Colonic mucosa (tissue), 4 donors: ENCODE results near the gene TRDN. TPM values are rescaled to one million over a fixed set of nuclear protein-coding genes. Genes with fewer than 3 reads are reported as not detected.

Experiments
- DNase-seq: peaks from one replicate; pipeline ENCODE4 v3.0.0-alpha.2; 2020
- H3K27ac ChIP-seq: fragments of 200-600 bp; one replicate; pipeline ENCODE4 v1.8.0; 2021
- H3K27me3 ChIP-seq: fragments of 200-600 bp; one replicate; pipeline ENCODE4 v1.8.0; 2021
- H3K36me3 ChIP-seq: fragments of 200-600 bp; one replicate; pipeline ENCODE4 v1.8.0; 2021
- H3K4me1 ChIP-seq: fragments of 200-600 bp; one replicate; pipeline ENCODE4 v1.8.0; 2021; ENCODE audit warnings: mild to moderate bottlenecking
- H3K4me3 ChIP-seq: fragments of 200-600 bp; one replicate; pipeline ENCODE4 v1.8.0; 2021
- H3K9ac ChIP-seq, 2 donors: one replicate each; pipeline ENCODE4 v1.7.0; 2013; ENCODE audit warnings: control low read depth in 2 of 2, low read depth in 2 of 2, low read length in 2 of 2
- H3K9me3 ChIP-seq: fragments of 200-600 bp; one replicate; pipeline ENCODE4 v1.8.0; 2021
- CTCF ChIP-seq: fragments of 200-600 bp; IDR thresholded peaks from one replicate; pipeline ENCODE4 v1.8.0; 2022; ENCODE audit warnings: antibody characterized with exemption, mild to moderate bottlenecking
- intact Hi-C: fragments of 100-400 bp; cut with DNase I; formaldehyde crosslinking; loops from one replicate; pipeline ENCODE4 v1.14.1; 2022
- total RNA-seq, 2 donors: library from RNA; stranded (reverse); fragmentation: NEBNext Ultra II Directional in 1 of 2; extraction: Animal tissue kit (Norgen Biotek cat#: 25700) in 1 of 2; gene quantifications; one replicate each; pipeline ENCODE4 v1.2.1, GENCODE V29; 2021
- donor health status: healthy.
- donor health status: DM: no; HTN: no; CAD: no.
- donor health status: DM: no; HTN: no; CAD: no.

The TRDN gene
- total RNA-seq, 2 donors from 2014 or later, result not detected

GRCh38 chr6:123415844-123416468, 220.8 kb downstream of the TRDN start:
- DNase-seq, result peak; percentile 37
- Histone ChIP-seq H3K9ac (no peak overlapping the region), H3K36me3 (no peaks in the 10 kb centered on the region), H3K9me3 (no peaks in the 10 kb centered on the region), H3K4me3 (no peak overlapping the region), H3K27me3 (no peaks in the 10 kb centered on the region), H3K27ac (no peak overlapping the region), H3K4me1 (no peaks in the 10 kb centered on the region)
- peak; percentile 50 for TF ChIP-seq CTCF
- intact Hi-C loops, result loop anchor here (5.0 kb wide), 1 partner anchor 296 kb away; no protein-coding TSS in a partner anchor

GRCh38 chr6:123404975-123405374, 231.8 kb downstream of the TRDN start:
- intact Hi-C loops, result no loop called here
- Histone ChIP-seq H3K9me3 (no peaks in the 10 kb centered on the region), H3K36me3 (no peaks in the 10 kb centered on the region), H3K4me3 (no peak overlapping the region), H3K27ac (no peak overlapping the region), H3K9ac (no peak overlapping the region), H3K4me1 (no peaks in the 10 kb centered on the region), H3K27me3 (no peaks in the 10 kb centered on the region)
- DNase-seq, result no peak
- TF ChIP-seq CTCF, result no peak

GRCh38 chr6:123402052-123402451, 234.7 kb downstream of the TRDN start:
- no peak for DNase-seq
- H3K9me3 ChIP-seq, result no peaks in the 10 kb centered on the region
- no peaks in the 10 kb centered on the region for H3K36me3 ChIP-seq
- intact Hi-C loops, result no loop called here
- no peak overlapping the region for H3K9ac ChIP-seq
- TF ChIP-seq CTCF, result no peak
- H3K4me1 ChIP-seq, result no peaks in the 10 kb centered on the region
- no peak overlapping the region for H3K4me3 ChIP-seq
- no peak overlapping the region for H3K27ac ChIP-seq
- H3K27me3 ChIP-seq, result no peaks in the 10 kb centered on the region

- Histone ChIP-seq H3K9ac (no peak overlapping the region), H3K36me3 (no peaks in the 10 kb centered on the region), H3K9me3 (no peaks in the 10 kb centered on the region), H3K4me3 (no peak overlapping the region), H3K27me3 (no peaks in the 10 kb centered on the region), H3K27ac (no peak overlapping the region), H3K4me1 (no peaks in the 10 kb centered on the region)
- DNase-seq, result no peak
- intact Hi-C loops, result no loop called here
- TF ChIP-seq CTCF, result no peak
Observed at GRCh38 chr6:123398072-123398471, 238.7 kb downstream of the TRDN start.

GRCh38 chr6:123393331-123393730, 243.4 kb downstream of the TRDN start:
- Histone ChIP-seq H3K27me3 (no peaks in the 10 kb centered on the region), H3K4me3 (no peak overlapping the region), H3K36me3 (no peaks in the 10 kb centered on the region), H3K9ac (no peak overlapping the region), H3K27ac (no peak overlapping the region), H3K4me1 (no peaks in the 10 kb centered on the region), H3K9me3 (no peaks in the 10 kb centered on the region)
- intact Hi-C loops, result no loop called here
- no peak for DNase-seq
- TF ChIP-seq CTCF, result no peak
